SHP77 treated with DMSO at 0.1 percent for 48 hours (cell line): Measurements from ENCODE around the gene PSD2.

Experiments
- DNase-seq: peaks from one replicate; lab custom pipeline; 2025; lab: John Stamatoyannopoulos, UW

Gene PSD2

GRCh38 chr5:139880416-139881142 is 85.0 kb downstream of the PSD2 start:
- DNase-seq, result no peak

- no peak for DNase-seq
Measured at GRCh38 chr5:139881143-139881733, 85.6 kb downstream of the PSD2 start.

- DNase-seq, result no peak
Measured at GRCh38 chr5:139882316-139882715, 86.7 kb downstream of the PSD2 start.

- no peak for DNase-seq
Measured at GRCh38 chr5:139882961-139883539, 87.4 kb downstream of the PSD2 start.

GRCh38 chr5:139884144-139884543 is 88.5 kb downstream of the PSD2 start:
- DNase-seq, result no peak

- DNase-seq, result no peak
Measured at GRCh38 chr5:139884734-139885133, 89.1 kb downstream of the PSD2 start.

GRCh38 chr5:139885172-139885856 is 89.7 kb downstream of the PSD2 start:
- no peak for DNase-seq

GRCh38 chr5:139885857-139886208 is 90.2 kb downstream of the PSD2 start:
- no peak for DNase-seq

GRCh38 chr5:139886213-139886612 is 90.6 kb downstream of the PSD2 start:
- DNase-seq, result no peak

- DNase-seq, result no peak
Measured at GRCh38 chr5:139888370-139888769, 92.8 kb downstream of the PSD2 start.

- no peak for DNase-seq
Measured at GRCh38 chr5:139889410-139889809, 93.8 kb downstream of the PSD2 start.

- DNase-seq, result no peak
Measured at GRCh38 chr5:139893873-139894272, 98.3 kb downstream of the PSD2 start.
